Measurements from ENCODE around the gene PLPPR5. TPM values are rescaled to one million over a fixed set of nuclear protein-coding genes. Genes with fewer than 3 reads are reported as not detected.

Gene PLPPR5
- total and polyA plus RNA-seq, 7 donors = 0.13 to 1.1 (median 0.55) TPM; not detected in 2

- Histone ChIP-seq H3K27me3 (no peaks in the 10 kb centered on the region), H3K4me1 (no peaks in the 10 kb centered on the region), H3K4me3 (no peak overlapping the region), H3K36me3 (no peaks in the 10 kb centered on the region), H3K27ac (no peak overlapping the region), H3K9me3 (peaks cover 0 to 5% (median 0%) of the 10 kb centered on the region in 4 donors)
- WGBS, 2 donors = 44 to 50% methylated on average over 9 of the region's 9 CpGs
- TF ChIP-seq EP300 (IDR thresholded peaks at IDR 0.05) (no peak), POLR2A (IDR thresholded peaks at IDR 0.05) (no peak), POLR2AphosphoS5 (IDR thresholded peaks at IDR 0.05) (no peak), CTCF (IDR thresholded peaks at IDR 0.05) (no peak)
- intact Hi-C loops (cut with DNase I) = no loop called here
- no peak for DNase-seq
These were observed 133.4 kb downstream of the PLPPR5 start for GRCh38 chr1:98870959-98871903.

- WGBS, 2 donors = 16 to 63% methylated on average over 1 of the region's 1 CpG
- intact Hi-C loops (cut with DNase I) = no loop called here
These were observed 138.9 kb downstream of the PLPPR5 start for GRCh38 chr1:98865796-98866195.

GRCh38 chr1:98860329-98860728 is 144.3 kb downstream of the PLPPR5 start:
- WGBS, 2 donors = 64 to 78% methylated on average over 1 of the region's 1 CpG
- no peak for DNase-seq
- H3K27me3 ChIP-seq = no peaks in the 10 kb centered on the region

More at GRCh38 chr1:98865796-98866195, 138.9 kb downstream of the PLPPR5 start:
- Histone ChIP-seq H3K36me3 (no peaks in the 10 kb centered on the region), H3K27me3 (no peaks in the 10 kb centered on the region), H3K4me1 (no peaks in the 10 kb centered on the region), H3K4me3 (no peak overlapping the region), H3K27ac (no peak overlapping the region), H3K9me3 (peaks cover 0 to 5% (median 0%) of the 10 kb centered on the region in 4 donors)
- no peak for DNase-seq
- no peak for TF ChIP-seq EP300 (IDR thresholded peaks at IDR 0.05)
- TF ChIP-seq POLR2A (IDR thresholded peaks at IDR 0.05) = no peak
- TF ChIP-seq POLR2AphosphoS5 (IDR thresholded peaks at IDR 0.05) = no peak
- TF ChIP-seq CTCF (IDR thresholded peaks at IDR 0.05) = no peak

GRCh38 chr1:98854137-98854536 is 150.5 kb downstream of the PLPPR5 start:
- TF ChIP-seq EP300 (IDR thresholded peaks at IDR 0.05) (no peak), POLR2AphosphoS5 (IDR thresholded peaks at IDR 0.05) (no peak), POLR2A (IDR thresholded peaks at IDR 0.05) (no peak), CTCF (IDR thresholded peaks at IDR 0.05) (no peak)
- intact Hi-C loops (cut with DNase I) = no loop called here
- Histone ChIP-seq H3K9me3 (no peaks in the 10 kb centered on the region), H3K36me3 (no peaks in the 10 kb centered on the region), H3K27ac (no peak overlapping the region), H3K4me3 (no peak overlapping the region), H3K4me1 (no peaks in the 10 kb centered on the region), H3K27me3 (no peaks in the 10 kb centered on the region)
- WGBS, 2 donors = 30 to 36% methylated on average over 4 of the region's 4 CpGs
- DNase-seq = no peak

More at GRCh38 chr1:98860329-98860728, 144.3 kb downstream of the PLPPR5 start:
- H3K4me1 ChIP-seq = no peaks in the 10 kb centered on the region
- no peaks in the 10 kb centered on the region for H3K36me3 ChIP-seq
- no peak overlapping the region for H3K4me3 ChIP-seq
- no peaks in the 10 kb centered on the region for H3K9me3 ChIP-seq
- H3K27ac ChIP-seq = no peak overlapping the region
- TF ChIP-seq POLR2AphosphoS5 (IDR thresholded peaks at IDR 0.05) = no peak
- no peak for TF ChIP-seq EP300 (IDR thresholded peaks at IDR 0.05)
- no peak for TF ChIP-seq CTCF (IDR thresholded peaks at IDR 0.05)
- no peak for TF ChIP-seq POLR2A (IDR thresholded peaks at IDR 0.05)
- intact Hi-C loops (cut with DNase I) = no loop called here

All from sigmoid colon (tissue), 7 donors.